COLO668 (cell line): Measurements from ENCODE around the gene TAB2.
"Not testable (repeated sequence)": the region's sequence is repeated elsewhere in the genome, so short reads cannot be mapped to it uniquely, and the experiment has no call there.

Experiments
- DNase-seq: peaks from one replicate; lab custom pipeline; 2025; ENCODE audit not compliant: unreplicated experiment; lab: John Stamatoyannopoulos, UW

TAB2 gene

GRCh38 chr6:149311293-149311692 is 6.2 kb upstream of the TAB2 start:
- DNase-seq: no peak

GRCh38 chr6:149311766-149312165 is 5.7 kb upstream of the TAB2 start:
- no peak for DNase-seq

- DNase-seq: no peak
Measured at GRCh38 chr6:149313070-149313469, 4.4 kb upstream of the TAB2 start.

GRCh38 chr6:149313861-149314260 is 3.7 kb upstream of the TAB2 start:
- no peak for DNase-seq

GRCh38 chr6:149314325-149314905 is 3.1 kb upstream of the TAB2 start:
- no peak for DNase-seq

GRCh38 chr6:149316108-149316727 is 1.3 kb upstream of the TAB2 start:
- DNase-seq: no peak

GRCh38 chr6:149316740-149317643 is 520 bp upstream of the TAB2 start:
- DNase-seq: peak; percentile 91

- DNase-seq: peak; percentile 8
Measured at GRCh38 chr6:149318581-149319286, 1.2 kb downstream of the TAB2 start.

GRCh38 chr6:149319422-149319821 is 1.9 kb downstream of the TAB2 start:
- DNase-seq: no peak

GRCh38 chr6:149320016-149320415 is 2.5 kb downstream of the TAB2 start:
- DNase-seq: not testable (repeated sequence)

GRCh38 chr6:149320796-149321195 is 3.3 kb downstream of the TAB2 start:
- no peak for DNase-seq

GRCh38 chr6:149323353-149323752 is 5.8 kb downstream of the TAB2 start:
- no peak for DNase-seq

GRCh38 chr6:149323925-149324324 is 6.4 kb downstream of the TAB2 start:
- no peak for DNase-seq

- no peak for DNase-seq
Measured at GRCh38 chr6:149324428-149324827, 6.9 kb downstream of the TAB2 start.

GRCh38 chr6:149325648-149326236 is 8.2 kb downstream of the TAB2 start:
- DNase-seq: no peak

GRCh38 chr6:149327638-149328037 is 10.1 kb downstream of the TAB2 start:
- no peak for DNase-seq

GRCh38 chr6:149328083-149328482 is 10.6 kb downstream of the TAB2 start:
- no peak for DNase-seq

GRCh38 chr6:149329529-149329928 is 12.0 kb downstream of the TAB2 start:
- DNase-seq: no peak

- DNase-seq: no peak
Measured at GRCh38 chr6:149330133-149330532, 12.6 kb downstream of the TAB2 start.

- DNase-seq: no peak
Measured at GRCh38 chr6:149331043-149331807, 13.7 kb downstream of the TAB2 start.
